GM19324 (cell line): ENCODE data around the gene CST3.
"Not testable (repeated sequence)": the region's sequence is repeated elsewhere in the genome, so short reads cannot be mapped to it uniquely, and the experiment has no call there.

Experiments used
- ATAC-seq: cut with Tn5 transposase; IDR thresholded peaks from one replicate; pipeline ENCODE4 v1.9.1; 2021; ENCODE audit warnings: mild to moderate bottlenecking, moderate library complexity; ENCODE audit not compliant: unreplicated experiment, low FRiP score

The CST3 gene

GRCh38 chr20:23663180-23663579, 25.4 kb upstream of the CST3 start:
- no peak for ATAC-seq

DNA sequence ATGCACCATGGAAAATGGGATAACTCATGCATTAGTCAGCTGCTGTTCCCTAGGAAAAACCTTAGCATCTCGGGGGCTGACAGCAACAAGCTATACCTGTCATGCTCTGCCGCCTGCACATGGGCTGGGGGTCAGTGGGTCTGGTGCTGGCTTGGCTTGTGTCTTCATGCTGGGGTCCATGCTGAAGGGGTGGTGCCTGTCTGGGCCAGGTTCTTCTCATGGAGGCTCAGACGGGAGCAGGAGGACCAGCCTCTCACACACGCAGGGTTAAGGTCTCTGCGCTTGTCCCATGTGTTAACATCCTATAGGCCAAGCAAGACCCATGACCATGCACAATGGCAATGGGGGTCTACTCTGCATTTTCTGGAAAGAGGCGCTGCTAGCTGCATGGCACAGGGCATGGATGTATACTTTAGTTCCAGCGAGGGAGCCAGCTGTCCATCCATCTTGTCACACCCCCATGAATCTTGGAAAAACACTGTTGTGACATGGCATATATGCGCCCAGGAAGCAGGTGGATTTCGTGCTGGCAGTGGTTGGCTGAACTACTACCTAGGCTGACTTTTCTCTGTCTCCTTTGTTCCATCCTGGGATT, 24.6 kb upstream of the CST3 start:
- no peak for ATAC-seq

DNA sequence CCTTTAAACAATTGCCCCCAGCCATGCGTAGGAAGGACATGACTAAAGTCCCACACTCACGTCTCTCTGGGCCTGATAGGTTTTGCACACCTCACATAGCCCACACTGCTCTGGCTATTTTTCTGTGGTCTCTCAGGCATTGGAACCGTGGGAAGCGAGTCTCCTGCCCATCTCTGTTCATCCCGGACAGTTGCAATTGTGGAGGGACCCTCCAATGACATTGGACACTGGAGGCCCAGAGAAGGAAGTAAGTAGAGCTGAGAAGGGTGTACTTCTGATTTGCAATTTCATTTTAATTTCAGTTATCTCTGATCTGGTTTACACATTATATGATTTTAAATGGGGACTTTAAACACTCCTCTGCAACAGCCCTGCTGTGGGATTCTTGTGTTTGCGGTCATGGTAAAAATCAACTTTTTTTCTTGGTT, 23.3 kb upstream of the CST3 start:
- ATAC-seq = no peak

- ATAC-seq = no peak
Observed at GRCh38 chr20:23659989-23660837, 22.5 kb upstream of the CST3 start.

- not testable (repeated sequence) for ATAC-seq
Observed at GRCh38 chr20:23659610-23659988, 21.8 kb upstream of the CST3 start.

- ATAC-seq = no peak
Observed at GRCh38 chr20:23658989-23659609, 21.3 kb upstream of the CST3 start.

DNA sequence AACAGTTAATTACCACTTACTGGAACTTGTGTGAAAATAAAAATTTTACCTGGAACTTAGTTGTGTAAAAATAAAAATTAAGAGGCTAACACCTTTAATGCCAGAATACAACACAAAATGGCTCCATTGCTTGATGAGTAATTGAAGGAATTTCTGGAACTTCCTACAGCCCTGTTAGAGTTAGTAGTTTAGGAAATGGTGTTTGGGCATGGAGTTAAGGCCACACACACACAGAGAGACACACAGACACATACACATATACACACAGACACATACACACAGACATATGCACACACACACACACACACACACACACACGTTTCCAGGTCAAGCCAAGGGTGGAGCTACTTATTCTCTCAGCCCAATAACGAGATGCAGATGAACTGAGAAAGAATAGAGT, 20.6 kb upstream of the CST3 start:
- ATAC-seq = no peak

DNA sequence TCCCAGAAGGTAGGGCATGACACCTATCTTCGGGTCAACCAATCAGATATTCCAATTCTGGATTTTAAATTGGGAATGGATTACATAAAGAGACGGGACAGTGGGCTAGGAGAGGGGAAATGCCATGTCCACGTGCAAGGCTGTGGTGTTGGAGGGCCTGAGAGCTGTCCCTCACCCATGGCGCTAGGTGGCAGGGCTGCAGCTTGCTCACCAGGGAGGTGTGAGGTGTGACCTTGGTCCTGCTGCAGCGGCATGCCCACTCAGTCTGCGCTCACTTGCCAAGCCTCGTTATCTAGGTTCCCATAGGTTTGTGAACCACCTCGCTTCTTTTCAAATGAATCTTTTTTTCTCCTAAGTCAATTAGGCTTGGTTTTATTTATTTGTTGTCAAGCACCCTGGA, 19.4 kb upstream of the CST3 start:
- ATAC-seq = no peak

GRCh38 chr20:23656372-23656771, 18.6 kb upstream of the CST3 start:
- ATAC-seq = no peak

- no peak for ATAC-seq
Observed at GRCh38 chr20:23655491-23656211, 17.9 kb upstream of the CST3 start.

- no peak for ATAC-seq
Observed at GRCh38 chr20:23654717-23655116, 17.0 kb upstream of the CST3 start.

GRCh38 chr20:23654000-23654399, 16.2 kb upstream of the CST3 start:
- no peak for ATAC-seq

DNA sequence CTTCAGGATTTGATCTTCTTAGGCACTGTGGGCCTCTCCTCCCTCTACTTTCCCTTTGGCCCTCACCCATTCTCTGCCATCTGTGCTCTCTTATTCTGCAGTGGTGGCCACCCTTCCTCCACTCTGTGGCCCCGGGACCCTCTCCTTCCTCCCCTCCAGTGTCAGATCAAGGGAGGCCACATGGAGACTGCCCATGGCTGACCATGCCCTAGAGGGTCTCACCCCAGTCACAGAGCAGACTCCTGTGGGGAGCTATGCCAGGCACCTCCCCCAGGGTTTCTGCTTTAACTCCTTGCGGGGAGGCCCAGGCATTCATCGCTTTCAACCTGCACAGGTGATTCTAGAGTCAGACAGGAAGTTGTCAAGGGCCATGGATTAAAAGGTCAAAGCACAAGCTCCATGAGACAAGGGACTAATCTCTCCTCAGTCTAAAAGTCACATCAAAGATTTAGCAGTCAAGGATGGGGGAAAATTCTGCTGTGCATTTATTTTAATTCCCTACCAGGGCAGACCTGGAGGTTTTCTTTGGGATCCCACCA, 15.7 kb upstream of the CST3 start:
- no peak for ATAC-seq

GRCh38 chr20:23652926-23653325, 15.2 kb upstream of the CST3 start:
- ATAC-seq = no peak

DNA sequence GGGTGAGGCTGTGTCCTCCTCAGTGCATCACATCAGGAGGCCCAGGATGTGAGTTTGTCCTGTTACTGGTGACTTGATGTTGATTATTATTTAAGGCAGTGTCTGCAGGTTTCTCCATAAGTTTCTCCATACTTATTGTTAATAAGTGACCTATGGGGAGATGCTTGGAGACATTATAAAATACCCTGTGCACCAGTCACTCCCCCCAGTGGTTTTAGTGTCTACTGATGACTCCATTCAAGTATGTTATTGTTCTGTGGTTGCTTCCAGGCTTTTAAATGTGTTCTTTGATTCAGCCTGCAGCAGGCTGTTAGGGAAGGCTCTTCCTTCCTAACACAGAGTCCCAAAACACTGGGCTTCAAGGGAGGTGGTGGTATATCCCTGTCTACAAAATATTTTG, 14.6 kb upstream of the CST3 start:
- no peak for ATAC-seq

- no peak for ATAC-seq
Observed at GRCh38 chr20:23651117-23651516, 13.4 kb upstream of the CST3 start.

- ATAC-seq = no peak
Observed at GRCh38 chr20:23649830-23650417, 12.2 kb upstream of the CST3 start.

DNA sequence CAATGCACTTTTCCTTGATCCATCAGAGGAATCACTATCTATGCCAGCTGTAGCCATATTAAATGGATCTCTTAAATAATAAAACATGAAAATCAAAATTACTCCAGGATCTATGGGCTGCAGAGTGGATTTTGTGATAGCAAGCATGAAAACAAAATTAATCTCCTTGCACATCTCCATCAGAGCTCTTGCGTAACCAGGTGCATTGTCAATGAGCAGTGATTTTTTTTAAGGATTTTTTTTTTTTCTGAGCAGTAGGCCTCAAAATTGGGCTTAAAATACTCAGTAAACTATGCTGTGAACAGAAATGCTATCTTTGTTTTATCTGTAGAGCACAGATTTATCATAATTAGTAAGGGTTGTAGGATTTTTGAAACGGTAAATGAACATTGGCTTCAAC, 11.5 kb upstream of the CST3 start:
- no peak for ATAC-seq

GRCh38 chr20:23647346-23647745, 9.6 kb upstream of the CST3 start:
- no peak for ATAC-seq

GRCh38 chr20:23646106-23646873, 8.5 kb upstream of the CST3 start:
- no peak for ATAC-seq
